Metanephros (tissue), 1 donor: ENCODE data around the gene CMPK2. TPM values are rescaled to one million over a fixed set of nuclear protein-coding genes. Genes with fewer than 3 reads are reported as not detected.

Experiments used
- total RNA-seq: library from RNA; depleted of rRNA; stranded (reverse); fragments of >200 nt; gene quantifications from one replicate; pipeline ENCODE4 v1.2.3, GENCODE V29; 2014

CMPK2 gene
- 7.6 TPM for total RNA-seq

DNA sequence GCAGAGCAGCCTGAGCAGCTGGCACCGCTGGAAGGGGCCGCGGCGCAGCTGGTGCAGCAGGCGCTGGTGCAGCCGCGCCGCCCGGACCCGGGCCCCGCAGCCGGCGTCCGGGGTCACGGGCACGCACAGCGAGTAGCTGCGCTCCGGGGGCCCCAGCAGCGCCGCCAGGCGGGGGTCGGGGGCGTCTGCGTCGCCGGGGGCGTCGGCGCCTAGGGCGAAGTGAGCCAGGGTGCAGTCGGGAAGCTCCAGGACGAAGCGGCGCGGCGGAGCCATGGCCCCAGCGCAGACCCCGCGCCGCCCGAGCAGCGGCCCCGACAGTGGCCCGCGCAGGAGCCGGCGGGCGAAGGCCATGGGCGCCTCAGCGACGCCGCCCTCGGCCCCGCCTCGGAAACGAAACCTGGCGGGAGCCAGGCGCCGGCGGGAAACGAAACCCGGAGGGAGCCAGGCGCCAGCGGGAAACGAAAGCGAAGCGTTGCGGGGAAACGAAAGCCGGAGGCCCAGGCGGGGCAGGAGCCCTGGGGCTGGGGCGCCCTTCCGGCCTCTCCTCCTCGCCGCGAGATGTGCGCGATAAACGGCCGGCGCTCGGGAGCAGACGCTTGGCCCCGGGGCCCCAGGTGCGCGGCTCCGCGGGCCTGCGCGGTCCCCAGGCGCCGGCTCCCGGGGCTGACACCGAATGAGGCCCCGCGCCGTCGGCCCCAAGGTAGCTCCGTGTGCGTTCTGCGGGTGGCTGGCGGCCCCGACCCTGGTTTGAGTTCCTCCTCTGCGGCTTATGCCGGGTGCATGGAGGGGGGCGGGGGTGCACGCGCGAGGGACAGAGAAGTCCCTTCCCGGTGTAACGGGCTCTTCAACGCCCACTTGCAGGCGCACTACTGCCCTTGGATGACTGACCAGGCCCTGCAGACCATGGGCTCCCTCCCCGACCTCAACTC is at the start of gene CMPK2:
Gene CMPK2, minus strand, starts transcription at position 562 of the 929 bp plus-strand sequence. Its CDS starts 211 bp downstream, at position 351.

GRCh38 chr2:6877402-6878304 is 11.9 kb upstream of the CMPK2 start, which contains the start of gene RSAD2:
RSAD2 (plus strand) TSS chr2:6877777; CDS start chr2:6877801, 24 bp downstream.

Other genes with a start within 250 kb of the CMPK2 start
- 7.2 TPM for gene RSAD2, start 11.9 kb upstream of the CMPK2 start, total RNA-seq
- gene RNF144A, start 51.5 kb upstream of the CMPK2 start, total RNA-seq = 89.5 TPM